ENCODE results near the gene SAE1.

DNA sequence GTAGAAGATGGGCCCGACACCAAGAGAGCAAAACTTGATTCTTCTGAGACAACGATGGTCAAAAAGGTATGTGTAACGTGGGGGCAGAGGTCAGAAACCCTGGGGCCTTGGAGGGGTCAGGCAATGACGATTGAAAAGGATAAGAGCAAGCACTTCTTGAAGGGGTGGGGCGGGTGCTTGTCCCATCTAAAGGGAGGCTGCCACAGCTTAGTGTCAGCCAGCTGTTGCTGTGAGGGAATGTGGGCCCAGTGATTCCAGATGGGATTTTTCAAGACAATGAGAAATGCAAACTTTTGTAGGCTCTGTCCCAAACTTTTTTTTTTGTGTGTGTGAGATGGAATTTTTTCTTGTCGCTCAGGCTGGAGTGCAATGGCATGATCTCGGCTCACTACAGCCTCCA, 24.5 kb downstream of the SAE1 start:
- no peak for TF ChIP-seq EZH2 (IDR thresholded peaks at IDR 0.05; ENCODE audit: borderline replicate concordance, low read depth, low read length, poor library complexity, severe bottlenecking)
- TF ChIP-seq, protein P1, sequence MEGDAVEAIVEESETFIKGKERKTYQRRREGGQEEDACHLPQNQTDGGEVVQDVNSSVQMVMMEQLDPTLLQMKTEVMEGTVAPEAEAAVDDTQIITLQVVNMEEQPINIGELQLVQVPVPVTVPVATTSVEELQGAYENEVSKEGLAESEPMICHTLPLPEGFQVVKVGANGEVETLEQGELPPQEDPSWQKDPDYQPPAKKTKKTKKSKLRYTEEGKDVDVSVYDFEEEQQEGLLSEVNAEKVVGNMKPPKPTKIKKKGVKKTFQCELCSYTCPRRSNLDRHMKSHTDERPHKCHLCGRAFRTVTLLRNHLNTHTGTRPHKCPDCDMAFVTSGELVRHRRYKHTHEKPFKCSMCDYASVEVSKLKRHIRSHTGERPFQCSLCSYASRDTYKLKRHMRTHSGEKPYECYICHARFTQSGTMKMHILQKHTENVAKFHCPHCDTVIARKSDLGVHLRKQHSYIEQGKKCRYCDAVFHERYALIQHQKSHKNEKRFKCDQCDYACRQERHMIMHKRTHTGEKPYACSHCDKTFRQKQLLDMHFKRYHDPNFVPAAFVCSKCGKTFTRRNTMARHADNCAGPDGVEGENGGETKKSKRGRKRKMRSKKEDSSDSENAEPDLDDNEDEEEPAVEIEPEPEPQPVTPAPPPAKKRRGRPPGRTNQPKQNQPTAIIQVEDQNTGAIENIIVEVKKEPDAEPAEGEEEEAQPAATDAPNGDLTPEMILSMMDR (conservative IDR thresholded peaks at IDR 0.05; ENCODE audit: low read depth, low read length), result no peak
